SKM-1 (cell line): ENCODE results near the gene FKBP7.
A peak's percentile ranks its signal among the peaks of the same experiment; 100 is the strongest.
"Not testable (repeated sequence)": the region's sequence is repeated elsewhere in the genome, so short reads cannot be mapped to it uniquely, and the experiment has no call there.

Source experiments
- DNase-seq: peaks from one replicate; lab custom pipeline; 2025; ENCODE audit not compliant: unreplicated experiment; lab: John Stamatoyannopoulos, UW

Gene FKBP7

GRCh38 chr2:178450524-178450773, 28.0 kb downstream of the FKBP7 start:
- DNase-seq = peak; percentile 39

- no peak for DNase-seq
Observed at GRCh38 chr2:178449700-178450523, 28.5 kb downstream of the FKBP7 start.

GRCh38 chr2:178448968-178449661, 29.3 kb downstream of the FKBP7 start:
- DNase-seq = no peak

GRCh38 chr2:178441426-178441825, 37.0 kb downstream of the FKBP7 start:
- DNase-seq = no peak

GRCh38 chr2:178436662-178437061, 41.7 kb downstream of the FKBP7 start:
- DNase-seq = no peak

- no peak for DNase-seq
Observed at GRCh38 chr2:178429336-178429735, 49.1 kb downstream of the FKBP7 start.

GRCh38 chr2:178428396-178428806, 50.0 kb downstream of the FKBP7 start:
- DNase-seq = no peak

GRCh38 chr2:178427458-178427857, 50.9 kb downstream of the FKBP7 start:
- no peak for DNase-seq

GRCh38 chr2:178426388-178426787, 52.0 kb downstream of the FKBP7 start:
- no peak for DNase-seq

GRCh38 chr2:178425255-178425827, 53.1 kb downstream of the FKBP7 start:
- DNase-seq = no peak

GRCh38 chr2:178423746-178424145, 54.7 kb downstream of the FKBP7 start:
- not testable (repeated sequence) for DNase-seq

- no peak for DNase-seq
Observed at GRCh38 chr2:178422097-178422496, 56.3 kb downstream of the FKBP7 start.

GRCh38 chr2:178420463-178420999, 57.9 kb downstream of the FKBP7 start:
- peak; percentile 30 for DNase-seq

- no peak for DNase-seq
Observed at GRCh38 chr2:178419123-178419522, 59.3 kb downstream of the FKBP7 start.

GRCh38 chr2:178418426-178418825, 60.0 kb downstream of the FKBP7 start:
- DNase-seq = no peak

GRCh38 chr2:178417916-178418315, 60.5 kb downstream of the FKBP7 start:
- DNase-seq = no peak

GRCh38 chr2:178415979-178416378, 62.4 kb downstream of the FKBP7 start:
- DNase-seq = no peak

GRCh38 chr2:178414266-178415247, 63.8 kb downstream of the FKBP7 start:
- DNase-seq = peak; percentile 89
